Neural progenitor cell (in vitro differentiated cells): ENCODE measurements around the gene TMEM43.

Source experiments
- EZH2 ChIP-seq: fragments of 200-600 bp; sonication (generic); IDR thresholded peaks from 2 replicates; pipeline ENCODE4 v1.6.1; 2017; ENCODE audit warnings: antibody characterized with exemption, mild to moderate bottlenecking, moderate library complexity
- TF ChIP-seq, protein P1 (sequence below): fragments of 200-600 bp; sonication (generic); IDR thresholded peaks from 2 replicates; pipeline ENCODE4 v1.5.1; 2017; ENCODE audit warnings: antibody characterized with exemption, mild to moderate bottlenecking

- TF ChIP-seq, protein P1, sequence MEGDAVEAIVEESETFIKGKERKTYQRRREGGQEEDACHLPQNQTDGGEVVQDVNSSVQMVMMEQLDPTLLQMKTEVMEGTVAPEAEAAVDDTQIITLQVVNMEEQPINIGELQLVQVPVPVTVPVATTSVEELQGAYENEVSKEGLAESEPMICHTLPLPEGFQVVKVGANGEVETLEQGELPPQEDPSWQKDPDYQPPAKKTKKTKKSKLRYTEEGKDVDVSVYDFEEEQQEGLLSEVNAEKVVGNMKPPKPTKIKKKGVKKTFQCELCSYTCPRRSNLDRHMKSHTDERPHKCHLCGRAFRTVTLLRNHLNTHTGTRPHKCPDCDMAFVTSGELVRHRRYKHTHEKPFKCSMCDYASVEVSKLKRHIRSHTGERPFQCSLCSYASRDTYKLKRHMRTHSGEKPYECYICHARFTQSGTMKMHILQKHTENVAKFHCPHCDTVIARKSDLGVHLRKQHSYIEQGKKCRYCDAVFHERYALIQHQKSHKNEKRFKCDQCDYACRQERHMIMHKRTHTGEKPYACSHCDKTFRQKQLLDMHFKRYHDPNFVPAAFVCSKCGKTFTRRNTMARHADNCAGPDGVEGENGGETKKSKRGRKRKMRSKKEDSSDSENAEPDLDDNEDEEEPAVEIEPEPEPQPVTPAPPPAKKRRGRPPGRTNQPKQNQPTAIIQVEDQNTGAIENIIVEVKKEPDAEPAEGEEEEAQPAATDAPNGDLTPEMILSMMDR, result no peak
- no peak for TF ChIP-seq EZH2
Observed at GRCh38 chr3:14154895-14155440, 30.1 kb downstream of the TMEM43 start.
